Caco-2 (cell line): Measurements from ENCODE around the gene MOB3B. TPM values are rescaled to one million over a fixed set of nuclear protein-coding genes. Genes with fewer than 3 reads are reported as not detected.
A peak's percentile ranks its signal among the peaks of the same experiment; 100 is the strongest.

Experiments used
- BruUV-seq: library from RNA; stranded (reverse); fragments of 400-500 nt; replicated peaks from 2 replicates; lab custom pipeline; 2021; lab: Mats Ljungman, UMichigan
- CTCF ChIA-PET: fragments of 300-600 bp; sonication (Branson Sonifier 250); formaldehyde crosslinking; loops from one replicate; lab custom pipeline; 2022; ENCODE audit warnings: antibody characterized with exemption; lab: Charles Lee
- POLR2A ChIA-PET: fragments of 300-600 bp; sonication (Branson Sonifier 250); formaldehyde crosslinking; loops from one replicate; lab custom pipeline; 2022; ENCODE audit warnings: antibody characterized with exemption; lab: Charles Lee
- DNase-seq, 2 experiments: peaks; one replicate each; pipeline versions ENCODE4 v3.0.0 to v3.0.0-alpha.2; 2020 to 2022
- H3K27me3 ChIP-seq: replicated peaks from 2 replicates; pipeline ENCODE4 v1.6.0; 2011; ENCODE audit warnings: low read length; ENCODE audit not compliant: control insufficient read depth, insufficient read depth
- H3K36me3 ChIP-seq: 2 replicates; pipeline ENCODE4 v1.5.1; 2011; ENCODE audit warnings: low read length; ENCODE audit not compliant: control insufficient read depth, insufficient read depth
- H3K4me1 ChIP-seq: fragments of 250-450 bp; sonication (Bioruptor Pico); 2 replicates; pipeline ENCODE4 v1.5.1; 2020; ENCODE audit warnings: mild to moderate bottlenecking
- H3K4me3 ChIP-seq: 2 replicates; pipeline ENCODE4 v1.5.1; 2011; ENCODE audit warnings: low read depth, mild to moderate bottlenecking, control low read depth, low read length
- H3K9me3 ChIP-seq: fragments of 250-450 bp; sonication (Bioruptor Pico); 2 replicates; pipeline ENCODE4 v1.5.1; 2020; ENCODE audit warnings: mild to moderate bottlenecking, moderate library complexity
- H3K27ac Mint-ChIP-seq: one replicate; pipeline ENCODE4 v1.8.0; 2022; ENCODE audit warnings: mixed read lengths; ENCODE audit not compliant: unreplicated experiment
- H3K27me3 Mint-ChIP-seq: one replicate; pipeline ENCODE4 v1.8.0; 2022; ENCODE audit warnings: mixed read lengths; ENCODE audit not compliant: insufficient read depth, unreplicated experiment
- H3K36me3 Mint-ChIP-seq: one replicate; pipeline ENCODE4 v1.8.0; 2022; ENCODE audit warnings: mild to moderate bottlenecking, mixed read lengths; ENCODE audit not compliant: insufficient read depth, unreplicated experiment
- H3K4me1 Mint-ChIP-seq: one replicate; pipeline ENCODE4 v1.8.0; 2022; ENCODE audit warnings: low read depth, mixed read lengths; ENCODE audit not compliant: unreplicated experiment
- H3K4me3 Mint-ChIP-seq: one replicate; pipeline ENCODE4 v1.8.0; 2022; ENCODE audit warnings: mild to moderate bottlenecking, moderate library complexity, mixed read lengths; ENCODE audit not compliant: unreplicated experiment
- H3K9me3 Mint-ChIP-seq: one replicate; pipeline ENCODE4 v1.8.0; 2022; ENCODE audit warnings: mixed read lengths; ENCODE audit not compliant: unreplicated experiment
- intact Hi-C: fragments of 100-400 bp; cut with micrococcal nuclease; formaldehyde crosslinking; loops from one replicate; pipeline ENCODE4 v1.10.0; 2022; ENCODE audit not compliant: unreplicated experiment
- total RNA-seq: library from RNA; stranded (reverse); gene quantifications from 2 replicates; pipeline ENCODE4 v1.2.3, GENCODE V29; 2022
- TF ChIP-seq, protein P1 (sequence below), 2 experiments: fragments of 200-600 bp in 1 of 2; IDR thresholded peaks; 1 replicate in 1 of 2; 2 replicates in 1 of 2; pipeline versions ENCODE4 v1.5.1 to v1.8.0; 2011 to 2022; ENCODE audit warnings: antibody characterized with exemption in 1 of 2, control low read depth in 1 of 2, inconsistent platforms in 1 of 2, low read depth in 1 of 2, low read length in 1 of 2, mild to moderate bottlenecking in 1 of 2, moderate library complexity in 1 of 2; ENCODE audit not compliant: insufficient read depth in 1 of 2, severe bottlenecking in 1 of 2, unreplicated experiment in 1 of 2

Gene MOB3B
- total RNA-seq, 1 experiment from 2014 or later, result 5.3 TPM

- H3K4me1 Mint-ChIP-seq, result peaks cover 53% of the 10 kb centered on the region
- H3K27ac Mint-ChIP-seq, result no peak overlapping the region
- no TSS peak for BruUV-seq
- intact Hi-C loops, result no loop called here
- no peak overlapping the region for H3K4me3 ChIP-seq
- CTCF ChIA-PET, result no interaction called here
- H3K27me3 ChIP-seq, result no peaks in the 10 kb centered on the region
- no peak overlapping the region for H3K4me3 Mint-ChIP-seq
- no peak for DNase-seq
- H3K36me3 Mint-ChIP-seq, result no peaks in the 10 kb centered on the region
- H3K4me1 ChIP-seq, result peaks cover 72% of the 10 kb centered on the region
- H3K9me3 Mint-ChIP-seq, result no peaks in the 10 kb centered on the region
- no peaks in the 10 kb centered on the region for H3K27me3 Mint-ChIP-seq
- no peaks in the 10 kb centered on the region for H3K36me3 ChIP-seq
- H3K9me3 ChIP-seq, result no peaks in the 10 kb centered on the region
- POLR2A ChIA-PET, result interaction anchor here (0.6 kb wide), 1 partner anchor 36 kb away, joined by 4 read pairs; no protein-coding TSS in a partner anchor
- TF ChIP-seq, protein P1, sequence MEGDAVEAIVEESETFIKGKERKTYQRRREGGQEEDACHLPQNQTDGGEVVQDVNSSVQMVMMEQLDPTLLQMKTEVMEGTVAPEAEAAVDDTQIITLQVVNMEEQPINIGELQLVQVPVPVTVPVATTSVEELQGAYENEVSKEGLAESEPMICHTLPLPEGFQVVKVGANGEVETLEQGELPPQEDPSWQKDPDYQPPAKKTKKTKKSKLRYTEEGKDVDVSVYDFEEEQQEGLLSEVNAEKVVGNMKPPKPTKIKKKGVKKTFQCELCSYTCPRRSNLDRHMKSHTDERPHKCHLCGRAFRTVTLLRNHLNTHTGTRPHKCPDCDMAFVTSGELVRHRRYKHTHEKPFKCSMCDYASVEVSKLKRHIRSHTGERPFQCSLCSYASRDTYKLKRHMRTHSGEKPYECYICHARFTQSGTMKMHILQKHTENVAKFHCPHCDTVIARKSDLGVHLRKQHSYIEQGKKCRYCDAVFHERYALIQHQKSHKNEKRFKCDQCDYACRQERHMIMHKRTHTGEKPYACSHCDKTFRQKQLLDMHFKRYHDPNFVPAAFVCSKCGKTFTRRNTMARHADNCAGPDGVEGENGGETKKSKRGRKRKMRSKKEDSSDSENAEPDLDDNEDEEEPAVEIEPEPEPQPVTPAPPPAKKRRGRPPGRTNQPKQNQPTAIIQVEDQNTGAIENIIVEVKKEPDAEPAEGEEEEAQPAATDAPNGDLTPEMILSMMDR (IDR thresholded peaks at IDR 0.05; ENCODE audit: insufficient read depth in 1 of 2, low read depth in 1 of 2, low read length in 1 of 2, severe bottlenecking in 1 of 2, unreplicated experiment in 1 of 2), result no peak
These were observed 97.3 kb downstream of the MOB3B start for GRCh38 chr9:27432308-27432707.

GRCh38 chr9:27431543-27432147, 98.0 kb downstream of the MOB3B start:
- H3K4me3 ChIP-seq, result no peak overlapping the region
- no peaks in the 10 kb centered on the region for H3K9me3 ChIP-seq
- TF ChIP-seq, protein P1 (IDR thresholded peaks at IDR 0.05; ENCODE audit: insufficient read depth in 1 of 2, low read depth in 1 of 2, low read length in 1 of 2, severe bottlenecking in 1 of 2, unreplicated experiment in 1 of 2), result no peak
- no TSS peak for BruUV-seq
- no peak overlapping the region for H3K4me3 Mint-ChIP-seq
- H3K27me3 Mint-ChIP-seq, result no peaks in the 10 kb centered on the region
- peaks cover 75% of the 10 kb centered on the region for H3K4me1 ChIP-seq
- H3K4me1 Mint-ChIP-seq, result peaks cover 52% of the 10 kb centered on the region
- CTCF ChIA-PET, result no interaction called here
- no peaks in the 10 kb centered on the region for H3K36me3 ChIP-seq
- no peaks in the 10 kb centered on the region for H3K27me3 ChIP-seq
- POLR2A ChIA-PET, result interaction anchor here (0.6 kb wide), 1 partner anchor 35 kb away, joined by 4 read pairs; no protein-coding TSS in a partner anchor
- intact Hi-C loops, result no loop called here
- no peak overlapping the region for H3K27ac Mint-ChIP-seq
- no peaks in the 10 kb centered on the region for H3K9me3 Mint-ChIP-seq
- no peak for DNase-seq
- no peaks in the 10 kb centered on the region for H3K36me3 Mint-ChIP-seq

DNA sequence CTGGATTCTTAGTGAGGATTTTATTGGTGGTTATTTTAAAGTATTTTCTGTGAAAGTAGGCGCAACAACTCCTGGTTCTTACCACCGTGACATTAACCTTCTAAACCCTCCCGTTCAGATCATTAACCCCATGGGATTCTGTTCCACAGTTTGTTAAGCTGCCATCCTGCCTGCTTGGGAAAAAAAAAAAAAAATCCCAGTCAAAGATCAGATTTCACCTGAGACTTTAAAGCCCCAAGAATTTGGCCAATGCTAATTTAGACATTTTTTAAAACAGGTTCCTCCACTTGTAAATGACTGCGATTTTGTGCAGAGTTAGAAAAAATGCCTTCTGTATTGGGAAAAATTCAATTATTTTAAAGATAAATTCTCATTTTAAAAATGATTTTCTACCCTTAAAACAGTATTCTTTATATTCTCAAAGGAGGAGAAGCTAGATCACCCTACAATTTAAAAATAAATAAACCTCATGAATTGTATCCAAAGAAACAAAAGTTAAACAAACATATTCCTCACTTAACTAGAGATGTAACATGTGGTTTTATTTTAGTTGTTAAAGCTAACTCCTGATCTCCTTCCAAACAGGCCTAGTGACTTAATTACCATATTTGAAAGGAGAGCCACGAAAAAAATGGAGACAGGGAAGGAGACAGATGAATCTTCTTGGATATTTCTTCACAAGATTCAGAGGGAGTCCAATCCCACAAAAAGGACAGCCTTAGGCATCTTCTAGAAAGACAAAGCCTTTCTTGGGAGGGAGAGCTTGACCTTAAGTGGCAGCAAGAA, 98.7 kb downstream of the MOB3B start:
- H3K27me3 Mint-ChIP-seq, result no peaks in the 10 kb centered on the region
- peak in 1 of 2 experiments; percentile 27 for DNase-seq
- H3K4me3 Mint-ChIP-seq, result no peak overlapping the region
- no TSS peak for BruUV-seq
- H3K4me1 ChIP-seq, result peaks cover 75% of the 10 kb centered on the region
- no peaks in the 10 kb centered on the region for H3K9me3 ChIP-seq
- H3K36me3 Mint-ChIP-seq, result no peaks in the 10 kb centered on the region
- H3K27ac Mint-ChIP-seq, result peak overlapping the region; percentile 45
- ChIA-PET CTCF (no interaction called here), POLR2A (no interaction called here)
- H3K27me3 ChIP-seq, result no peaks in the 10 kb centered on the region
- intact Hi-C loops, result loop anchor here (1.0 kb wide), 1 partner anchor 60 kb away; no protein-coding TSS in a partner anchor
- no peaks in the 10 kb centered on the region for H3K9me3 Mint-ChIP-seq
- H3K36me3 ChIP-seq, result no peaks in the 10 kb centered on the region
- peaks cover 52% of the 10 kb centered on the region for H3K4me1 Mint-ChIP-seq
- no peak overlapping the region for H3K4me3 ChIP-seq
- TF ChIP-seq, protein P1 (IDR thresholded peaks at IDR 0.05; ENCODE audit: insufficient read depth in 1 of 2, low read depth in 1 of 2, low read length in 1 of 2, severe bottlenecking in 1 of 2, unreplicated experiment in 1 of 2), result no peak
